K562 (cell line): ENCODE results near the gene ANXA4. TPM values are rescaled to one million over a fixed set of nuclear protein-coding genes. Genes with fewer than 3 reads are reported as not detected.

ENCODE experiments used
- ATAC-seq: fragments of 200-7000 bp; cut with Tn5 transposase; 3 replicates; pipeline ENCODE4 v1.9.1; 2020; ENCODE audit warnings: moderate library complexity
- BruUV-seq: library from RNA; stranded (reverse); fragments of 400-500 nt; replicated peaks from 2 replicates; lab custom pipeline; 2021; lab: Mats Ljungman, UMichigan
- CTCF ChIA-PET: fragments of 300-600 bp; formaldehyde crosslinking; extraction: SDS; loops from one replicate; lab custom pipeline; 2021; ENCODE audit warnings: low intra/inter-chr PET ratio; lab: Yijun Ruan, JAX
- POLR2A ChIA-PET: fragments of 300-600, 350-650 bp; sonication (Branson Sonifier 250); formaldehyde crosslinking; extraction: SDS; loops from one replicate; lab custom pipeline; 2021; ENCODE audit warnings: antibody characterized with exemption, inconsistent platforms; lab: Yijun Ruan, JAX
- DNase-seq, 4 experiments: peaks; one replicate each; pipeline versions ENCODE4 v3.0.0 to v3.0.0-alpha.2; 2011 to 2018; ENCODE audit warnings: low spot score in 3 of 4, mixed read lengths in 3 of 4; ENCODE audit errors: extremely low read depth in 1 of 4
- FAIRE-seq: peaks from 2 replicates; lab custom pipeline; 2011; peaks lifted over from hg19 to GRCh38; lab: Jason Lieb, UNC
- H2AFZ ChIP-seq: 2 replicates; pipeline ENCODE4 v1.6.0; 2011; ENCODE audit warnings: low read depth, low read length, control low read depth, inconsistent platforms
- H3K27ac ChIP-seq: fragments of 200-600 bp; 3 replicates; pipeline ENCODE4 v1.8.0; 2011; ENCODE audit warnings: low read depth, mild to moderate bottlenecking, control low read depth, inconsistent platforms, low read length, moderate library complexity, mixed read lengths; ENCODE audit errors: extremely low read depth
- H3K27me3 ChIP-seq, 2 experiments: fragments of 300-600 bp in 1 of 2; 2 replicates in 1 of 2; 3 replicates in 1 of 2; pipeline versions ENCODE4 v1.6.0 to v1.8.0; 2011; ENCODE audit warnings: inconsistent platforms in 2 of 2, low read length in 2 of 2, mild to moderate bottlenecking in 1 of 2, mixed read lengths in 1 of 2, moderate library complexity in 1 of 2; ENCODE audit not compliant: control insufficient read depth in 2 of 2, insufficient read depth in 2 of 2
- H3K36me3 ChIP-seq: fragments of 300-600 bp; 3 replicates; pipeline ENCODE4 v1.8.0; 2011; ENCODE audit warnings: mild to moderate bottlenecking, low read length, inconsistent platforms; ENCODE audit not compliant: control insufficient read depth, insufficient read depth
- H3K4me1 ChIP-seq, 2 experiments: fragments of 200-600 bp in 1 of 2; replicated peaks in 1 of 2; 2 replicates in 1 of 2; 3 replicates in 1 of 2; pipeline versions ENCODE4 v1.5.1 to v1.8.0; 2011; ENCODE audit warnings: inconsistent platforms in 2 of 2, low read length in 2 of 2, mild to moderate bottlenecking in 1 of 2, mixed read lengths in 1 of 2, moderate library complexity in 1 of 2; ENCODE audit not compliant: control insufficient read depth in 2 of 2, insufficient read depth in 2 of 2
- H3K4me2 ChIP-seq: 2 replicates; pipeline ENCODE4 v1.6.1; 2011; ENCODE audit warnings: low read length, control low read depth, inconsistent platforms, mixed read lengths; ENCODE audit not compliant: insufficient read depth
- H3K4me3 ChIP-seq: fragments of 200-600 bp; sonication (generic), shearing (Covaris generic); 2 replicates; pipeline ENCODE4 v1.5.1; 2016; ENCODE audit warnings: control low read depth, inconsistent platforms
- H3K79me2 ChIP-seq: fragments of 200-600 bp; 3 replicates; pipeline ENCODE4 v1.8.0; 2011; ENCODE audit warnings: low read length, inconsistent platforms; ENCODE audit not compliant: control insufficient read depth, insufficient read depth
- H3K9ac ChIP-seq, 2 experiments: 2 replicates each; pipeline versions ENCODE4 v1.6.0 to v1.6.1; 2011; ENCODE audit warnings: low read depth in 2 of 2, low read length in 2 of 2, control low read depth in 1 of 2, inconsistent platforms in 1 of 2, mild to moderate bottlenecking in 1 of 2, mixed read lengths in 1 of 2; ENCODE audit not compliant: insufficient read depth in 1 of 2
- H3K9me1 ChIP-seq: one replicate; pipeline ENCODE4 v1.6.0; 2011; ENCODE audit warnings: inconsistent platforms, mild to moderate bottlenecking, low read length, moderate library complexity; ENCODE audit not compliant: control insufficient read depth, insufficient read depth
- H3K9me3 ChIP-seq: replicated peaks from 2 replicates; pipeline ENCODE4 v1.5.1; 2011; ENCODE audit warnings: low read depth, low read length, inconsistent platforms; ENCODE audit not compliant: control insufficient read depth, insufficient read depth
- H4K20me1 ChIP-seq: replicated peaks from 2 replicates; pipeline ENCODE4 v1.6.1; 2011; ENCODE audit warnings: low read length, inconsistent platforms, mixed read lengths; ENCODE audit not compliant: control insufficient read depth, insufficient read depth
- CBX5 ChIP-seq: IDR thresholded peaks from 2 replicates; pipeline ENCODE4 v1.6.1; 2014; ENCODE audit warnings: low read depth, borderline replicate concordance
- FOXJ3 ChIP-seq: sonication (generic); formaldehyde crosslinking; IDR thresholded peaks from 2 replicates; pipeline ENCODE4 v1.4.0; 2020; ENCODE audit warnings: mild to moderate bottlenecking, missing genetic modification reagents
- MAFG ChIP-seq: fragments of 450-650 bp; conservative IDR thresholded peaks from 2 replicates; pipeline ENCODE4 v1.6.1; 2016; ENCODE audit warnings: missing genetic modification characterization, missing compliant biosample characterization
- NONO ChIP-seq, 2 experiments: fragments of 200-400 bp in 1 of 2; fragments of 450-650 bp in 1 of 2; formaldehyde crosslinking in 1 of 2; IDR thresholded peaks; 2 replicates each; pipeline ENCODE4 v1.6.1; 2017; ENCODE audit warnings: low read depth in 2 of 2, mild to moderate bottlenecking in 2 of 2, moderate library complexity in 2 of 2, low read length in 1 of 2
- PHF8 ChIP-seq: fragments of 200-600 bp; sonication (generic); IDR thresholded peaks from 2 replicates; pipeline ENCODE4 v1.6.1; 2012; ENCODE audit warnings: mixed run types, mild to moderate bottlenecking, inconsistent platforms, low read length, moderate library complexity, borderline replicate concordance
- RBM14 ChIP-seq: fragments of 200-400 bp; formaldehyde crosslinking; IDR thresholded peaks from 2 replicates; pipeline ENCODE4 v1.6.1; 2018; ENCODE audit warnings: low read depth, mild to moderate bottlenecking, low read length, moderate library complexity, borderline replicate concordance; ENCODE audit not compliant: insufficient read depth
- ZNF121 ChIP-seq: sonication (generic); formaldehyde crosslinking; conservative IDR thresholded peaks from 2 replicates; pipeline ENCODE4 v1.8.0; 2022; ENCODE audit warnings: missing genetic modification reagents
- ZNF316 ChIP-seq: fragments of 450-650 bp; IDR thresholded peaks from 2 replicates; pipeline ENCODE4 v1.6.1; 2016
- ZNF512 ChIP-seq: IDR thresholded peaks from 2 replicates; pipeline ENCODE4 v1.6.1; 2016; ENCODE audit warnings: missing genetic modification characterization, missing compliant biosample characterization
- ZNF644 ChIP-seq: fragments of 200-800 bp; sonication (Bioruptor generic); IDR thresholded peaks from 2 replicates; pipeline ENCODE4 v1.6.1; 2016; ENCODE audit warnings: low read depth, missing genetic modification characterization, missing compliant biosample characterization
- ZNF695 ChIP-seq: fragments of 450-650 bp; formaldehyde crosslinking; IDR thresholded peaks from 2 replicates; pipeline ENCODE4 v1.4.0; 2020; ENCODE audit warnings: mild to moderate bottlenecking, moderate library complexity
- ZNF707 ChIP-seq: fragments of 250-450 bp; sonication (Bioruptor Pico); conservative IDR thresholded peaks from 2 replicates; pipeline ENCODE4 v1.8.0; 2022; ENCODE audit warnings: inconsistent platforms, mild to moderate bottlenecking, moderate library complexity
- WGBS: fragments of 100-300 bp; shearing (Covaris generic); methylation state at CpG from one replicate; pipeline ENCODE4 v1.1.6; 2016; ENCODE audit warnings: low coverage, mixed read lengths; ENCODE audit not compliant: insufficient coverage; ENCODE audit errors: missing lambda C conversion rate; 5-methylcytosine and 5-hydroxymethylcytosine counted together
- in situ Hi-C: fragments of 300-500 bp; cut with MboI; formaldehyde crosslinking; loops from 4 replicates; pipeline ENCODE4 v1.15.0; 2018; ENCODE audit warnings: inconsistent platforms, mixed read lengths
- intact Hi-C: fragments of 100-400 bp; cut with micrococcal nuclease; formaldehyde crosslinking; loops from 2 replicates; pipeline ENCODE4 v1.14.2; 2022
- polyA plus RNA-seq, 8 experiments: library from polyadenylated mRNA; depleted of rRNA in 4 of 8; stranded (reverse) in 5 of 8; unstranded in 3 of 8; fragments of >200 nt; fragmentation: Nextera tagmentation in 2 of 8; fragmentation: Illumina TruSeq in 1 of 8; extraction: Ambion mirVana in 2 of 8; extraction: Trizol in 1 of 8; gene quantifications; 2 replicates each; pipeline versions ENCODE4 v1.2.1 to v1.2.3, GENCODE V29; 2011 to 2014; ENCODE audit warnings: inconsistent platforms in 1 of 8, missing spikeins in 1 of 8
- total RNA-seq, 7 experiments: library from RNA; depleted of rRNA in 6 of 7; stranded (reverse); fragments of >200 nt in 6 of 7; fragmentation: Illumina TruSeq in 2 of 7; extraction: Trizol in 2 of 7; gene quantifications; 2 replicates each; pipeline versions ENCODE4 v1.2.1 to v1.2.3, GENCODE V29; 2011 to 2021; ENCODE audit warnings: low replicate concordance in 1 of 7

Gene ANXA4
- total and polyA plus RNA-seq, 9 of the 15 experiments (the other 6 are each of a cell fraction or from before 2014, with no cell fraction given): 3.4 to 13.6 (median 11.6) TPM

DNA sequence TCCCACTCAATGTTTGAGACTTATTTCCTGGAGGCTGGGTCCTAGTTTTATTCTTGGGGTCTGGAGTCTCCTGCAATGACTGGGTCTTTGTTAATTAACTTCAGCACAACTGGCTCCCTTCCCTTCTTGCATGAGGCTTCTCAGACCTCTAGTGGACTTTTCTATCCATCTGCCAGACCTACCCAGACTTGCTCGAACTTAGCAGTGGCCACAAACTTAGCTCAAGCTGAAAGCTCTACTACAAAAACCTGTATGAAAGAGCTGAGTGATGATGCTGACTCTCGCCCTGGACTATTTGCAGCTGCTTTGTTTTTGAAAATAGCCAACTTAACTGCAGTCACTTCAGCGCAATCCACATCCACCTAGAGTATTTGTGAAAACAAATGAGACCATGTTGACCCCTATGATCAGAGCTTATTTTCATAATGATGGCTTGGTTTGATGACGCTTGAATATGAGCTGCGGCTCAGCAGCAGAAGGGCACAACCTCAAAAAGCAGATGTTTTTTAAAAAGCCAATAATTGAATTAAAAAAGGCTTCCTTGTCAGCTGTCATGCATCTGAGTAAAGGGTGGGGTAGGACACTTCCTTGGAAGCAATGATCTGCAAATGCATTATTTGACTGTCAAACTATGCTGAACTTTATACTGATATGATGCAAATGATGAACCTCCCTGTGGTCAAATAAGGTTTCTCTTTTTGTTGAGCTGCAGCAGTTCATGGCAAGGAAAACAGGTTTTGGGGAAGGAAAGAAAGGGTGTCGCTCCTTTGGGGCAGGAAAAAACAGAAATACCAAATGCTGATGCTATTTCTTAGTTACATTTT lies 10.6 kb upstream of the ANXA4 start (continued):
- no peak for TF ChIP-seq CBX5
- no peak for TF ChIP-seq PHF8
- no peak for TF ChIP-seq ZNF707 (CRISPR knock-in tag)
- no peak for TF ChIP-seq RBM14
- no peak for TF ChIP-seq ZNF121 (CRISPR knock-in tag)
- TF ChIP-seq ZNF695 (CRISPR knock-in tag): no peak
- TF ChIP-seq FOXJ3 (CRISPR knock-in tag): no peak

DNA sequence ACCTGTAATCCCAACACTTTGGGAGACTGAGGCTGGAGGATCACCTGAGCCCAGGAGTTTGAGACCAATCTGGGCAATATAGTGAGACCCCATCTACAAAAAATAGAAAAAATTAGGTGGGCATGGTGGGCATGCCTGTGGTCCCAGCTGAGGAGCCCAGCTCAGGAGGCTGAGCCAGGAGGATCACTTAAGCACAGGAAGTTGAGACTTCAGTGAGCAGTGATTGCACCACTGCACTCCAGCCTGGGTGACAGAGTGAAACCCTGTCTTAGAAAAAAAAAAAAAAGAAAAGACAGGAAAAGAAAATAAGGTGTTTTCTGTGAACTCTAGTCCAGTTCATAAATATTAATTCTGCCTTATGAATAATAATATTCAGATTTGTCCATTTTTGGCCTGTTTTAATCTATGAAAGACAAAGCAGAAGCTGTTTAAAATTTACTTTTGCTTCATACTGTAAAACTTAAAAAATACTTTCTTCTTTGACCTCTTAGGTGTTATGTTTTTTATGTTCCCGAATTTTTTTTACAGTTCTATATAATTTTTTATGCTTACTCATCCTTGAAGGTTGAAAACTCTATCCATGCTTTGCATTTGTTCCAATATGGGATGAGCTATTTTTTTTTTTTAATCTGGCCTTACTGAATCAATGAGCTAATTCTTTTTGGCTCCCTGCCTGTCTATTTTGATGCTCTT lies 8.4 kb upstream of the ANXA4 start:
- Histone ChIP-seq H3K9me1 (no peaks in the 10 kb centered on the region), H3K4me3 (no peak overlapping the region), H4K20me1 (no peaks in the 10 kb centered on the region), H3K4me2 (no peak overlapping the region), H3K4me1 (peaks cover 0 to 11% of the 10 kb centered on the region in 2 experiments; a peak in 4 of 5 replicates), H3K27me3 (no peaks in the 10 kb centered on the region), H3K36me3 (no peaks in the 10 kb centered on the region), H3K9me3 (no peaks in the 10 kb centered on the region), H3K27ac (no peak overlapping the region), H3K79me2 (no peaks in the 10 kb centered on the region), H2AFZ (no peak overlapping the region), H3K9ac (no peak overlapping the region)
- DNase-seq (no peak), ATAC-seq (no peak), FAIRE-seq (no peak)
- BruUV-seq: no TSS peak
- 11% methylated on average over 1 of the region's 1 CpG for WGBS
- peak; percentile 66 for TF ChIP-seq ZNF316
- 0 out of 2 replicates have a peak, but pooled peaks have one; percentile 27 for TF ChIP-seq ZNF512
- 0 out of 2 replicates have a peak, but pooled peaks have one; percentile 9 for TF ChIP-seq ZNF644 (tag)
- TF ChIP-seq NONO (IDR thresholded peaks at IDR 0.05; ENCODE audit: low read depth in 2 of 2, low read length in 1 of 2): no peak
- peak; percentile 66 for TF ChIP-seq MAFG (tag)
- intact Hi-C loops: no loop called here
- CTCF ChIA-PET: no interaction called here
- POLR2A ChIA-PET: interaction anchor here (0.6 to 1.2 kb wide), 3 partner anchors 10 to 130 kb away, joined by 3 to 5 read pairs (median 4); no protein-coding TSS in a partner anchor
- in situ Hi-C loops: no loop called here
